H9 (cell line): ENCODE results near the gene TMEM271. TPM values are rescaled to one million over a fixed set of nuclear protein-coding genes. Genes with fewer than 3 reads are reported as not detected.
A peak's percentile ranks its signal among the peaks of the same experiment; 100 is the strongest.

Source experiments
- DNase-seq: peaks from one replicate; pipeline ENCODE4 v3.0.0-alpha.2; 2017
- H2AFZ ChIP-seq: one replicate; pipeline ENCODE4 v1.6.1; 2013; ENCODE audit warnings: mild to moderate bottlenecking, low read length, control low read depth, moderate library complexity
- H2AK5ac ChIP-seq: 2 replicates; pipeline ENCODE4 v1.6.1; 2013; ENCODE audit warnings: low read length, control low read depth, mixed read lengths; ENCODE audit not compliant: insufficient read length
- H2BK120ac ChIP-seq: one replicate; pipeline ENCODE4 v1.6.1; 2013; ENCODE audit warnings: low read depth, mild to moderate bottlenecking, low read length, control low read depth, inconsistent platforms; ENCODE audit not compliant: poor library complexity, severe bottlenecking
- H2BK12ac ChIP-seq: 2 replicates; pipeline ENCODE4 v1.6.1; 2013; ENCODE audit warnings: low read length, control low read depth, mixed read lengths, low read depth; ENCODE audit not compliant: insufficient read length
- H2BK15ac ChIP-seq: 2 replicates; pipeline ENCODE4 v1.6.1; 2013; ENCODE audit warnings: low read depth, low read length, control low read depth
- H2BK20ac ChIP-seq: one replicate; pipeline ENCODE4 v1.6.1; 2013; ENCODE audit warnings: low read depth, mild to moderate bottlenecking, low read length, control low read depth, inconsistent platforms; ENCODE audit not compliant: poor library complexity, severe bottlenecking
- H2BK5ac ChIP-seq: 2 replicates; pipeline ENCODE4 v1.6.1; 2013; ENCODE audit warnings: low read length, control low read depth, mixed read lengths; ENCODE audit not compliant: insufficient read length
- H3K14ac ChIP-seq: 2 replicates; pipeline ENCODE4 v1.6.1; 2013; ENCODE audit warnings: low read length, control low read depth; ENCODE audit not compliant: insufficient read depth
- H3K18ac ChIP-seq: 2 replicates; pipeline ENCODE4 v1.6.1; 2013; ENCODE audit warnings: low read depth, mild to moderate bottlenecking, mixed read lengths, low read length, control low read depth; ENCODE audit not compliant: insufficient read length
- H3K23ac ChIP-seq: 2 replicates; pipeline ENCODE4 v1.6.1; 2013; ENCODE audit warnings: low read length, control low read depth, mixed read lengths, low read depth; ENCODE audit not compliant: insufficient read length
- H3K23me2 ChIP-seq: 2 replicates; pipeline ENCODE4 v1.6.1; 2013; ENCODE audit warnings: low read depth, mild to moderate bottlenecking, mixed read lengths, low read length, control low read depth; ENCODE audit not compliant: insufficient read length, poor library complexity, severe bottlenecking
- H3K27ac ChIP-seq: 2 replicates; pipeline ENCODE4 v1.5.1; 2013; ENCODE audit warnings: low read length, control low read depth, mixed read lengths, low read depth; ENCODE audit not compliant: insufficient read length
- H3K27me3 ChIP-seq: 2 replicates; pipeline ENCODE4 v1.6.1; 2013; ENCODE audit warnings: low read length, control low read depth, inconsistent platforms; ENCODE audit not compliant: insufficient read depth
- H3K4ac ChIP-seq: 2 replicates; pipeline ENCODE4 v1.6.1; 2013; ENCODE audit warnings: low read depth, mild to moderate bottlenecking, control low read depth, inconsistent platforms, low read length, moderate library complexity
- H3K4me1 ChIP-seq: 2 replicates; pipeline ENCODE4 v1.6.1; 2013; ENCODE audit warnings: low read length, control low read depth, inconsistent platforms; ENCODE audit not compliant: insufficient read depth
- H3K4me2 ChIP-seq: 2 replicates; pipeline ENCODE4 v1.6.1; 2013; ENCODE audit warnings: low read length, control low read depth, mixed read lengths; ENCODE audit not compliant: insufficient read length, insufficient read depth
- H3K56ac ChIP-seq: 2 replicates; pipeline ENCODE4 v1.6.1; 2013; ENCODE audit warnings: low read depth, mild to moderate bottlenecking, mixed read lengths, low read length, control low read depth; ENCODE audit not compliant: insufficient read length
- H3K79me1 ChIP-seq: 2 replicates; pipeline ENCODE4 v1.6.1; 2013; ENCODE audit warnings: low read depth, mild to moderate bottlenecking, moderate library complexity, low read length, control low read depth, inconsistent platforms; ENCODE audit not compliant: insufficient read depth, poor library complexity, severe bottlenecking
- H3K79me2 ChIP-seq: 2 replicates; pipeline ENCODE4 v1.6.1; 2013; ENCODE audit warnings: low read length, control low read depth, inconsistent platforms; ENCODE audit not compliant: insufficient read depth
- H3K9ac ChIP-seq: 2 replicates; pipeline ENCODE4 v1.6.1; 2013; ENCODE audit warnings: low read length, control low read depth, mixed read lengths; ENCODE audit not compliant: insufficient read length; ENCODE audit errors: extremely low read depth
- H3K9me3 ChIP-seq: one replicate; pipeline ENCODE4 v1.6.1; 2013; ENCODE audit warnings: low read depth, low read length, inconsistent platforms; ENCODE audit not compliant: control insufficient read depth
- H3T11ph ChIP-seq: one replicate; pipeline ENCODE4 v1.6.1; 2013; ENCODE audit warnings: mild to moderate bottlenecking, low read length, control low read depth, inconsistent platforms
- H4K20me1 ChIP-seq: one replicate; pipeline ENCODE4 v1.6.1; 2013; ENCODE audit not compliant: control insufficient read depth, insufficient read length, insufficient read depth
- H4K5ac ChIP-seq: 2 replicates; pipeline ENCODE4 v1.6.1; 2013; ENCODE audit warnings: low read depth, mild to moderate bottlenecking, mixed read lengths, low read length, control low read depth; ENCODE audit not compliant: insufficient read length
- H4K8ac ChIP-seq: replicated peaks from 2 replicates; pipeline ENCODE4 v1.6.1; 2013; ENCODE audit warnings: low read length, control low read depth, mixed read lengths, low read depth; ENCODE audit not compliant: insufficient read length
- H4K91ac ChIP-seq: 2 replicates; pipeline ENCODE4 v1.6.1; 2013; ENCODE audit warnings: low read depth, mild to moderate bottlenecking, moderate library complexity, mixed read lengths, low read length, control low read depth; ENCODE audit not compliant: insufficient read length
- H3K27ac Mint-ChIP-seq, 3 experiments: 2 replicates in 2 of 3; 3 replicates in 1 of 3; pipeline ENCODE4 v1.8.0; 2020 to 2021; ENCODE audit warnings: mixed read lengths in 3 of 3, mild to moderate bottlenecking in 1 of 3, moderate library complexity in 1 of 3
- H3K27me3 Mint-ChIP-seq: 2 replicates; pipeline ENCODE4 v1.8.0; 2021; ENCODE audit warnings: low read depth, mild to moderate bottlenecking, moderate library complexity, mixed read lengths
- H3K36me3 Mint-ChIP-seq, 3 experiments: 2 replicates in 2 of 3; 3 replicates in 1 of 3; pipeline ENCODE4 v1.8.0; 2020 to 2021; ENCODE audit warnings: low read depth in 3 of 3, mixed read lengths in 3 of 3; ENCODE audit not compliant: insufficient read depth in 1 of 3
- H3K4me1 Mint-ChIP-seq, 2 experiments: 2 replicates each; pipeline ENCODE4 v1.8.0; 2020; ENCODE audit warnings: mixed read lengths in 2 of 2
- H3K4me3 Mint-ChIP-seq, 2 experiments: 2 replicates in 1 of 2; 3 replicates in 1 of 2; pipeline ENCODE4 v1.8.0; 2020 to 2021; ENCODE audit warnings: mild to moderate bottlenecking in 2 of 2, mixed read lengths in 2 of 2, moderate library complexity in 1 of 2
- H3K9me3 Mint-ChIP-seq, 2 experiments: 2 replicates in 1 of 2; 3 replicates in 1 of 2; pipeline ENCODE4 v1.8.0; 2020; ENCODE audit warnings: mild to moderate bottlenecking in 2 of 2, mixed read lengths in 2 of 2, moderate library complexity in 1 of 2
- WGBS: extraction: QIAGEN DNeasy Blood & Tissue Kit; methylation state at CpG from one replicate; pipeline ENCODE4 v1.1.7; 2013; ENCODE audit warnings: missing lambda C conversion rate, low lambda C conversion rate, mixed read lengths; ENCODE audit not compliant: insufficient read length; ENCODE audit errors: extremely low coverage; 5-methylcytosine and 5-hydroxymethylcytosine counted together
- total RNA-seq: library from RNA; stranded (reverse); gene quantifications from 2 replicates; pipeline ENCODE4 v1.2.1, GENCODE V29; 2021
- TF ChIP-seq, protein P1 (sequence below): fragments of 200-600 bp; sonication (generic); conservative IDR thresholded peaks from 3 replicates; pipeline ENCODE4 v1.8.0; 2021; ENCODE audit warnings: antibody characterized with exemption, mild to moderate bottlenecking

The TMEM271 gene
- total RNA-seq, 1 experiment from 2014 or later, result 0.09 TPM

- Histone ChIP-seq H4K20me1 (no peaks in the 10 kb centered on the region), H3K4me2 (peak overlapping the region; percentile 80), H3K27me3 (peaks cover 40% of the 10 kb centered on the region), H4K8ac (no peak overlapping the region), H3K56ac (no peak overlapping the region), H2BK20ac (no peak overlapping the region), H4K5ac (no peak overlapping the region), H3K9ac (no peak overlapping the region), H2BK15ac (no peak overlapping the region), H2BK5ac (no peak overlapping the region), H3K23ac (no peak overlapping the region), H3K79me2 (no peaks in the 10 kb centered on the region), H3K18ac (no peak overlapping the region), H3K14ac (no peak overlapping the region), H3K9me3 (no peaks in the 10 kb centered on the region), H2AFZ (no peak overlapping the region), H3T11ph (no peak overlapping the region), H3K27ac (no peak overlapping the region), H2BK120ac (no peak overlapping the region), H3K4me1 (0 out of 2 replicates have a peak, but pooled peaks cover 5% of the 10 kb centered on the region), H3K79me1 (no peaks in the 10 kb centered on the region), H4K91ac (no peak overlapping the region), H3K4ac (no peak overlapping the region), H2AK5ac (no peak overlapping the region), H3K23me2 (peaks cover 22% of the 10 kb centered on the region), H2BK12ac (no peak overlapping the region)
- TF ChIP-seq, protein P1, sequence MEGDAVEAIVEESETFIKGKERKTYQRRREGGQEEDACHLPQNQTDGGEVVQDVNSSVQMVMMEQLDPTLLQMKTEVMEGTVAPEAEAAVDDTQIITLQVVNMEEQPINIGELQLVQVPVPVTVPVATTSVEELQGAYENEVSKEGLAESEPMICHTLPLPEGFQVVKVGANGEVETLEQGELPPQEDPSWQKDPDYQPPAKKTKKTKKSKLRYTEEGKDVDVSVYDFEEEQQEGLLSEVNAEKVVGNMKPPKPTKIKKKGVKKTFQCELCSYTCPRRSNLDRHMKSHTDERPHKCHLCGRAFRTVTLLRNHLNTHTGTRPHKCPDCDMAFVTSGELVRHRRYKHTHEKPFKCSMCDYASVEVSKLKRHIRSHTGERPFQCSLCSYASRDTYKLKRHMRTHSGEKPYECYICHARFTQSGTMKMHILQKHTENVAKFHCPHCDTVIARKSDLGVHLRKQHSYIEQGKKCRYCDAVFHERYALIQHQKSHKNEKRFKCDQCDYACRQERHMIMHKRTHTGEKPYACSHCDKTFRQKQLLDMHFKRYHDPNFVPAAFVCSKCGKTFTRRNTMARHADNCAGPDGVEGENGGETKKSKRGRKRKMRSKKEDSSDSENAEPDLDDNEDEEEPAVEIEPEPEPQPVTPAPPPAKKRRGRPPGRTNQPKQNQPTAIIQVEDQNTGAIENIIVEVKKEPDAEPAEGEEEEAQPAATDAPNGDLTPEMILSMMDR, result no peak
- Mint-ChIP-seq H3K9me3 (peaks cover 5 to 6% of the 10 kb centered on the region in 2 experiments; a peak in 4 of 5 replicates), H3K27ac (no peak overlapping the region), H3K4me1 (peaks cover 11 to 25% of the 10 kb centered on the region in 2 experiments), H3K27me3 (peaks cover 83% of the 10 kb centered on the region), H3K4me3 (peak overlapping the region; percentile 62 to 93), H3K36me3 (peaks cover 0 to 2% (median 0%) of the 10 kb centered on the region in 3 experiments; a peak in 1 of 7 replicates)
- DNase-seq, result peak; percentile 75
- no CpG with 5 or more reads among the region's 52 CpGs for WGBS
Observed at GRCh38 chr4:577499-578450, 1.7 kb upstream of the TMEM271 start.
